Measurements from ENCODE around the gene PTTG1IP. TPM values are rescaled to one million over a fixed set of nuclear protein-coding genes. Genes with fewer than 3 reads are reported as not detected.

PTTG1IP gene
- total RNA-seq, 6 experiments from 2014 or later, result 54.3 to 195 (median 140) TPM

GRCh38 chr21:44891631-44892031 is 18.1 kb upstream of the PTTG1IP start:
- DNase-seq, result peak in 2 of 3 donors; percentile 24 to 58
- no peak for TF ChIP-seq CTCF (IDR thresholded peaks at IDR 0.05)
- intact Hi-C loops (cut with DNase I), result loop anchor here in 1 of 2 donors (5.0 kb wide), 1 partner anchor 41 kb away; no protein-coding TSS in a partner anchor
- Histone ChIP-seq H3K36me3 (no peaks in the 10 kb centered on the region), H3K9me3 (no peaks in the 10 kb centered on the region), H3K4me1 (peaks cover 0 to 14% (median 4%) of the 10 kb centered on the region in 4 donors), H3K27ac (no peak overlapping the region), H3K4me3 (no peak overlapping the region), H3K27me3 (no peaks in the 10 kb centered on the region)
- no peak for ATAC-seq
- WGBS (ENCODE audit: insufficient coverage, low coverage, low lambda C conversion rate, missing lambda C conversion rate), result no CpG with 5 or more reads among the region's 15 CpGs

GRCh38 chr21:44890961-44891541 is 17.6 kb upstream of the PTTG1IP start:
- Histone ChIP-seq H3K27ac (no peak overlapping the region), H3K27me3 (no peaks in the 10 kb centered on the region), H3K4me1 (peaks cover 0 to 20% (median 6%) of the 10 kb centered on the region in 4 donors), H3K4me3 (no peak overlapping the region), H3K9me3 (no peaks in the 10 kb centered on the region), H3K36me3 (no peaks in the 10 kb centered on the region)
- TF ChIP-seq POLR2A (IDR thresholded peaks at IDR 0.05), result no peak
- TF ChIP-seq CTCF (IDR thresholded peaks at IDR 0.05), result no peak
- DNase-seq (peak in 2 of 3 donors; percentile 27 to 54), ATAC-seq (no peak)
- no CpG with 5 or more reads among the region's 9 CpGs for WGBS (ENCODE audit: insufficient coverage, low coverage, low lambda C conversion rate, missing lambda C conversion rate)
- intact Hi-C loops (cut with DNase I), result loop anchor here in 1 of 2 donors (5.0 kb wide), 1 partner anchor 41 kb away; no protein-coding TSS in a partner anchor

DNA sequence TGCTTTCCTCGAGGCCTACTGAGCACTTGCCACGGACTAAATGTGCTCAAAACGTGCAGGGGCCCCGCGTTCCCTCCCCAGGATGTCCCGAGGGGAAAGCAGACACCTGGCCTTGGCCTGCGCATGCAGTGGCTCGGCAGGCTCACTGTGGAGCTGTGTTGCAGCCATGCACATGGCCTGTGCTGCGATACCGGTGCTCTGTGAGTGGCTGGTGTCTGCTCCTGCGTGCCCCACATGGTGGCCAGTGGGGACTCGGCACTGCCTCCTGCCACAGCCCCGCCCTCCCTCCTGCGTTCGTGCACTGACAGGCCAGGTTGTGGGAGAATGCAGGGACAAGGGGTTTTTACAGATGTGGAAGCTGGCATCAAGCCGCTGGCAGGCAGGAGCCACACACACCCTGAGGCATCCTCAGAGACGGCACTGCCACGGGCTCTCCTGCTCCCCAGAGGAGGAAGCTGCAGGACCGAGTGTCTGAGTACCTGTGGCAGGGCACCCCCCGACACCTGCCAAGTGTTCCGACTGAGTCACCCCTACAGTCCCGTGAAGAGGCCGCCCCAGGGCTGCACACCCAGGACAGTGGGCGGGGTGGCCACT is 16.9 kb upstream of the PTTG1IP start:
- Histone ChIP-seq H3K4me1 (peaks cover 0 to 22% (median 9%) of the 10 kb centered on the region in 4 donors), H3K36me3 (no peaks in the 10 kb centered on the region), H3K9me3 (no peaks in the 10 kb centered on the region), H3K4me3 (no peak overlapping the region), H3K27me3 (no peaks in the 10 kb centered on the region), H3K27ac (no peak overlapping the region)
- DNase-seq, result peak in 2 of 3 donors; percentile 20 to 37
- intact Hi-C loops (cut with DNase I), result loop anchor here in 1 of 2 donors (5.0 kb wide), 1 partner anchor 42 kb away; no protein-coding TSS in a partner anchor
- no CpG with 5 or more reads among the region's 24 CpGs for WGBS (ENCODE audit: insufficient coverage, low coverage, low lambda C conversion rate, missing lambda C conversion rate)
- no peak for TF ChIP-seq CTCF (IDR thresholded peaks at IDR 0.05)
- no peak for TF ChIP-seq POLR2A (IDR thresholded peaks at IDR 0.05)
- ATAC-seq, result no peak

DNA sequence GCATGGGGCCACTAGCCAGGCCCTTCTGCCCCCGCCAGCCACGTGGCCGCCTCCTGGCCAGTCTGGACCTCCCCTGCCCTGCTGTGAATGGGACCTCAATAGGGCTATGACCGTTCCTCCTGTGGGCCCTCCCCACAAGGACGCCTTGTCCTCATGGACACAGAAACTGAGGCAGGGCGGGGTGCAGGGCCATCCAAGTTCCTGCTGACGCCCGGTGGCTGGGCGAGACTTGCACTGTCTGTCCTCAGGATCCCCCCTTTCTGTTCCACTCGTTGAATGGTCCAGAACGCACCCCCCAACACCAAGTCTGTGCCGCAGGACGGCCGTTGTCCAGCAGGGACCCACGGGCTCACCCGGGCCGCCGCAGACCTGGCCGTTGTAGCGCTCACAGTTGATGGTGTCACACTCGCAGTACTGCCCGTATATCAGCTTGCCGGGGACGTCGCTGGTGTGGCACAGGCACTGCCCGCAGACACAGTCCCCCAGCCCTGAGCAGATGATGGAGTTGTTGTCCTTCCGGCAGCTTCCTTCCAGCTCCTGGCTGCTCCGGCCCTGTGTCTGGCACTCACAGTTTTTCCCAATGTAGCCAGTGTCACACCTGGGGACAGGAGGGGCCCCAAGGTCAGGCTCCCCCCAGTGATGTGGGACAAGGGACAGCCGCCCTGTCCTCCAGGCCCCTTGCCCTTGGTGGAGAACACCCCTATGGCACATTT is 16.3 kb upstream of the PTTG1IP start:
- Histone ChIP-seq H3K4me1 (peaks cover 0 to 22% (median 9%) of the 10 kb centered on the region in 4 donors), H3K36me3 (no peaks in the 10 kb centered on the region), H3K27ac (no peak overlapping the region), H3K9me3 (no peaks in the 10 kb centered on the region), H3K4me3 (no peak overlapping the region), H3K27me3 (no peaks in the 10 kb centered on the region)
- intact Hi-C loops (cut with DNase I), result loop anchor here in 1 of 2 donors (5.0 kb wide), 1 partner anchor 43 kb away; no protein-coding TSS in a partner anchor
- no peak for ATAC-seq
- 100% methylated on average over 2 of the region's 29 CpGs for WGBS (ENCODE audit: insufficient coverage, low coverage, low lambda C conversion rate, missing lambda C conversion rate)
- TF ChIP-seq POLR2A (IDR thresholded peaks at IDR 0.05) (no peak), CTCF (IDR thresholded peaks at IDR 0.05) (no peak)
- peak in 2 of 3 donors; percentile 25 to 49 for DNase-seq
